Caco-2 (cell line): ENCODE results near the gene TMEM182. TPM values are rescaled to one million over a fixed set of nuclear protein-coding genes. Genes with fewer than 3 reads are reported as not detected.

Experiments used
- BruUV-seq: library from RNA; stranded (reverse); fragments of 400-500 nt; replicated peaks from 2 replicates; lab custom pipeline; 2021; lab: Mats Ljungman, UMichigan
- CTCF ChIA-PET: fragments of 300-600 bp; sonication (Branson Sonifier 250); formaldehyde crosslinking; loops from one replicate; lab custom pipeline; 2022; ENCODE audit warnings: antibody characterized with exemption; lab: Charles Lee
- POLR2A ChIA-PET: fragments of 300-600 bp; sonication (Branson Sonifier 250); formaldehyde crosslinking; loops from one replicate; lab custom pipeline; 2022; ENCODE audit warnings: antibody characterized with exemption; lab: Charles Lee
- DNase-seq, 2 experiments: peaks; one replicate each; pipeline versions ENCODE4 v3.0.0 to v3.0.0-alpha.2; 2020 to 2022
- H3K27me3 ChIP-seq: replicated peaks from 2 replicates; pipeline ENCODE4 v1.6.0; 2011; ENCODE audit warnings: low read length; ENCODE audit not compliant: control insufficient read depth, insufficient read depth
- H3K36me3 ChIP-seq: 2 replicates; pipeline ENCODE4 v1.5.1; 2011; ENCODE audit warnings: low read length; ENCODE audit not compliant: control insufficient read depth, insufficient read depth
- H3K4me1 ChIP-seq: fragments of 250-450 bp; sonication (Bioruptor Pico); 2 replicates; pipeline ENCODE4 v1.5.1; 2020; ENCODE audit warnings: mild to moderate bottlenecking
- H3K4me3 ChIP-seq: 2 replicates; pipeline ENCODE4 v1.5.1; 2011; ENCODE audit warnings: low read depth, mild to moderate bottlenecking, control low read depth, low read length
- H3K9me3 ChIP-seq: fragments of 250-450 bp; sonication (Bioruptor Pico); 2 replicates; pipeline ENCODE4 v1.5.1; 2020; ENCODE audit warnings: mild to moderate bottlenecking, moderate library complexity
- H3K27ac Mint-ChIP-seq: one replicate; pipeline ENCODE4 v1.8.0; 2022; ENCODE audit warnings: mixed read lengths; ENCODE audit not compliant: unreplicated experiment
- H3K27me3 Mint-ChIP-seq: one replicate; pipeline ENCODE4 v1.8.0; 2022; ENCODE audit warnings: mixed read lengths; ENCODE audit not compliant: insufficient read depth, unreplicated experiment
- H3K36me3 Mint-ChIP-seq: one replicate; pipeline ENCODE4 v1.8.0; 2022; ENCODE audit warnings: mild to moderate bottlenecking, mixed read lengths; ENCODE audit not compliant: insufficient read depth, unreplicated experiment
- H3K4me1 Mint-ChIP-seq: one replicate; pipeline ENCODE4 v1.8.0; 2022; ENCODE audit warnings: low read depth, mixed read lengths; ENCODE audit not compliant: unreplicated experiment
- H3K4me3 Mint-ChIP-seq: one replicate; pipeline ENCODE4 v1.8.0; 2022; ENCODE audit warnings: mild to moderate bottlenecking, moderate library complexity, mixed read lengths; ENCODE audit not compliant: unreplicated experiment
- H3K9me3 Mint-ChIP-seq: one replicate; pipeline ENCODE4 v1.8.0; 2022; ENCODE audit warnings: mixed read lengths; ENCODE audit not compliant: unreplicated experiment
- intact Hi-C: fragments of 100-400 bp; cut with micrococcal nuclease; formaldehyde crosslinking; loops from one replicate; pipeline ENCODE4 v1.10.0; 2022; ENCODE audit not compliant: unreplicated experiment
- total RNA-seq: library from RNA; stranded (reverse); gene quantifications from 2 replicates; pipeline ENCODE4 v1.2.3, GENCODE V29; 2022
- TF ChIP-seq, protein P1 (sequence below), 2 experiments: fragments of 200-600 bp in 1 of 2; IDR thresholded peaks; 1 replicate in 1 of 2; 2 replicates in 1 of 2; pipeline versions ENCODE4 v1.5.1 to v1.8.0; 2011 to 2022; ENCODE audit warnings: antibody characterized with exemption in 1 of 2, control low read depth in 1 of 2, inconsistent platforms in 1 of 2, low read depth in 1 of 2, low read length in 1 of 2, mild to moderate bottlenecking in 1 of 2, moderate library complexity in 1 of 2; ENCODE audit not compliant: insufficient read depth in 1 of 2, severe bottlenecking in 1 of 2, unreplicated experiment in 1 of 2

TMEM182 gene
- total RNA-seq, 1 experiment from 2014 or later = 13.6 TPM

DNA sequence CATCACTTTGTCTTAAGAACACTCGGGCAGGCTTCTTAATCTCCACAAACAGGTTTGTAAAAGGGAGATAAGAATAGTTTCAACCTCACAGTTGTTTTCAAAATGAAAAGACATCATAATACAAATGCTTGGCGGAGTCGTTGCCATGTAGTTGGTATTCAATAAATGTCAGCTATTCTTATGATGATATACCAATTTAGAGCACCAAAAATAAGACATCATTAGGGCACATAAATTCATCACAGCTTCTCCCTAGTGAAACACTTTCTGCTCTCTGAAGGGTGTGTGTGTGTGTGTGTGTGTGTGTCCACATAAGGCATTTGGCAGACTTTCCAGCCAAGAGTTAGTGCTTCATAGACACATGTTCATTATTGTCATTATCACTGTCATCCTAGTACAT lies 10.8 kb downstream of the TMEM182 start:
- Mint-ChIP-seq H3K9me3 (no peaks in the 10 kb centered on the region), H3K27me3 (no peaks in the 10 kb centered on the region), H3K4me3 (no peak overlapping the region), H3K4me1 (no peaks in the 10 kb centered on the region), H3K27ac (no peak overlapping the region), H3K36me3 (no peaks in the 10 kb centered on the region)
- H3K4me3 ChIP-seq = no peak overlapping the region
- H3K36me3 ChIP-seq = no peaks in the 10 kb centered on the region
- no peaks in the 10 kb centered on the region for H3K27me3 ChIP-seq
- ChIA-PET CTCF (no interaction called here), POLR2A (no interaction called here)
- intact Hi-C loops = no loop called here
- DNase-seq = no peak
- H3K4me1 ChIP-seq = no peaks in the 10 kb centered on the region
- no peaks in the 10 kb centered on the region for H3K9me3 ChIP-seq
- TF ChIP-seq, protein P1, sequence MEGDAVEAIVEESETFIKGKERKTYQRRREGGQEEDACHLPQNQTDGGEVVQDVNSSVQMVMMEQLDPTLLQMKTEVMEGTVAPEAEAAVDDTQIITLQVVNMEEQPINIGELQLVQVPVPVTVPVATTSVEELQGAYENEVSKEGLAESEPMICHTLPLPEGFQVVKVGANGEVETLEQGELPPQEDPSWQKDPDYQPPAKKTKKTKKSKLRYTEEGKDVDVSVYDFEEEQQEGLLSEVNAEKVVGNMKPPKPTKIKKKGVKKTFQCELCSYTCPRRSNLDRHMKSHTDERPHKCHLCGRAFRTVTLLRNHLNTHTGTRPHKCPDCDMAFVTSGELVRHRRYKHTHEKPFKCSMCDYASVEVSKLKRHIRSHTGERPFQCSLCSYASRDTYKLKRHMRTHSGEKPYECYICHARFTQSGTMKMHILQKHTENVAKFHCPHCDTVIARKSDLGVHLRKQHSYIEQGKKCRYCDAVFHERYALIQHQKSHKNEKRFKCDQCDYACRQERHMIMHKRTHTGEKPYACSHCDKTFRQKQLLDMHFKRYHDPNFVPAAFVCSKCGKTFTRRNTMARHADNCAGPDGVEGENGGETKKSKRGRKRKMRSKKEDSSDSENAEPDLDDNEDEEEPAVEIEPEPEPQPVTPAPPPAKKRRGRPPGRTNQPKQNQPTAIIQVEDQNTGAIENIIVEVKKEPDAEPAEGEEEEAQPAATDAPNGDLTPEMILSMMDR (IDR thresholded peaks at IDR 0.05; ENCODE audit: insufficient read depth in 1 of 2, low read depth in 1 of 2, low read length in 1 of 2, severe bottlenecking in 1 of 2, unreplicated experiment in 1 of 2) = no peak
- no TSS peak for BruUV-seq

DNA sequence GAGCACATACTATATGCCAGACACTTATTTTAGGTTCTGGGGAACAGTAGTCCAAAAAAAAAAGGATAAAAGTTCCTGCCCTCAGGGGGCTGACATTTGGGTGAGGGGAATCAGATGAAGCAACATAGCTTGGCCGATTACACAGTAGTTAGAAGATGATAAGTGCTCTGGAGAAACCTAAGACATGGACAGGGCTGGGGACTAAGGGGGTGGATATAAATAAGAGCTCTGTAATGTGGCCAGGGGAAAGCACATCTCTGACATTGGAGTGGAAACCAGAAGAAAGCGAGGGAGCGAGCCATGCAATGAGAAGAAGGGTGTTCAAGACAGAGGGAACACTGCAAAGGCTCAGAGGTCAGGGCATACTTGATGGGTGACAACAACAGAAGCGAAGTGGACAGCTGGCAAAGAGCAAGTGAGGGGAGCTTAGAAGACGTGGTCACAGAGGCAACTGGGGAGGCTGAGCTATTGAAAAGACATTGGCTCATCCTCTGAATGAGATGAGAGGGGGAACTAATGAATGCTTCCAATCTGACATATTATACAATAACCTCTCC lies 11.4 kb downstream of the TMEM182 start:
- H3K9me3 ChIP-seq = no peaks in the 10 kb centered on the region
- no peaks in the 10 kb centered on the region for H3K27me3 ChIP-seq
- Mint-ChIP-seq H3K27ac (no peak overlapping the region), H3K4me1 (no peaks in the 10 kb centered on the region), H3K27me3 (no peaks in the 10 kb centered on the region), H3K9me3 (no peaks in the 10 kb centered on the region), H3K36me3 (no peaks in the 10 kb centered on the region), H3K4me3 (no peak overlapping the region)
- no peaks in the 10 kb centered on the region for H3K4me1 ChIP-seq
- no peaks in the 10 kb centered on the region for H3K36me3 ChIP-seq
- intact Hi-C loops = no loop called here
- POLR2A ChIA-PET = no interaction called here
- H3K4me3 ChIP-seq = no peak overlapping the region
- TF ChIP-seq, protein P1 (IDR thresholded peaks at IDR 0.05; ENCODE audit: insufficient read depth in 1 of 2, low read depth in 1 of 2, low read length in 1 of 2, severe bottlenecking in 1 of 2, unreplicated experiment in 1 of 2) = no peak
- CTCF ChIA-PET = no interaction called here
- no TSS peak for BruUV-seq
- DNase-seq = no peak

GRCh38 chr2:102778260-102778659 lies 16.4 kb downstream of the TMEM182 start:
- H3K27me3 Mint-ChIP-seq = no peaks in the 10 kb centered on the region
- BruUV-seq = no TSS peak
- H3K36me3 Mint-ChIP-seq = no peaks in the 10 kb centered on the region
- H3K9me3 Mint-ChIP-seq = no peaks in the 10 kb centered on the region
- 0 out of 2 replicates have a peak, but pooled peaks cover 2% of the 10 kb centered on the region for H3K9me3 ChIP-seq
- ChIA-PET CTCF (interaction anchor here (1.2 kb wide), 1 partner anchor 25 kb away, joined by 3 read pairs; no protein-coding TSS in a partner anchor), POLR2A (no interaction called here)
- no peak overlapping the region for H3K4me3 Mint-ChIP-seq
- no peak overlapping the region for H3K27ac Mint-ChIP-seq
- no peaks in the 10 kb centered on the region; the same call in 1 of the 2 replicates for H3K4me1 ChIP-seq
- H3K4me3 ChIP-seq = no peak overlapping the region
- intact Hi-C loops = no loop called here
- no peaks in the 10 kb centered on the region for H3K27me3 ChIP-seq
- H3K4me1 Mint-ChIP-seq = no peaks in the 10 kb centered on the region
- DNase-seq = no peak
- TF ChIP-seq, protein P1 (IDR thresholded peaks at IDR 0.05; ENCODE audit: insufficient read depth in 1 of 2, low read depth in 1 of 2, low read length in 1 of 2, severe bottlenecking in 1 of 2, unreplicated experiment in 1 of 2) = no peak
- no peaks in the 10 kb centered on the region for H3K36me3 ChIP-seq
